Small intestine (tissue), 7 donors: ENCODE data around the gene CUL1. TPM values are rescaled to one million over a fixed set of nuclear protein-coding genes. Genes with fewer than 3 reads are reported as not detected.

Source experiments
- DNase-seq, 2 donors: peaks; one replicate each; pipeline versions ENCODE4 v3.0.0 to v3.0.0-alpha.2; 2013
- FAIRE-seq: peaks from 2 replicates; lab custom pipeline; 2012; peaks lifted over from hg19 to GRCh38; lab: Jason Lieb, UNC
- H3K27ac ChIP-seq, 3 donors: one replicate each; pipeline ENCODE4 v1.5.1; 2013; ENCODE audit warnings: low read length in 2 of 3, mild to moderate bottlenecking in 2 of 3, control low read depth in 1 of 3, inconsistent platforms in 1 of 3, low read depth in 1 of 3, moderate library complexity in 1 of 3
- H3K27me3 ChIP-seq, 3 donors: one replicate each; pipeline ENCODE4 v1.6.1; 2013; ENCODE audit warnings: low read length in 3 of 3, inconsistent platforms in 1 of 3; ENCODE audit not compliant: control insufficient read depth in 3 of 3, insufficient read depth in 3 of 3
- H3K36me3 ChIP-seq, 3 donors: one replicate each; pipeline ENCODE4 v1.6.1; 2013; ENCODE audit warnings: low read length in 3 of 3, inconsistent platforms in 1 of 3, low read depth in 1 of 3, mild to moderate bottlenecking in 1 of 3, moderate library complexity in 1 of 3; ENCODE audit not compliant: control insufficient read depth in 3 of 3, insufficient read depth in 2 of 3
- H3K4me1 ChIP-seq, 3 donors: one replicate each; pipeline ENCODE4 v1.6.1; 2013; ENCODE audit warnings: low read length in 2 of 3, inconsistent platforms in 1 of 3, low read depth in 1 of 3, mild to moderate bottlenecking in 1 of 3, moderate library complexity in 1 of 3; ENCODE audit not compliant: control insufficient read depth in 3 of 3, insufficient read depth in 2 of 3
- H3K4me3 ChIP-seq, 3 donors: one replicate each; pipeline ENCODE4 v1.5.1; 2013; ENCODE audit warnings: low read length in 3 of 3, control low read depth in 1 of 3, inconsistent platforms in 1 of 3, low read depth in 1 of 3, mild to moderate bottlenecking in 1 of 3, moderate library complexity in 1 of 3
- H3K9me3 ChIP-seq, 2 donors: one replicate each; pipeline ENCODE4 v1.6.1; 2013; ENCODE audit warnings: low read depth in 1 of 2, low read length in 1 of 2; ENCODE audit not compliant: control insufficient read depth in 2 of 2, insufficient read depth in 1 of 2
- WGBS, 3 donors: extraction: QIAGEN DNeasy Blood & Tissue Kit; methylation state at CpG; one replicate each; pipeline ENCODE4 v1.1.7; 2013; 5-methylcytosine and 5-hydroxymethylcytosine counted together
- polyA plus RNA-seq, 4 donors: library from polyadenylated mRNA; stranded (reverse) in 3 of 4; unstranded in 1 of 4; fragments of 200-250 nt in 3 of 4; fragments of 120-200 nt in 1 of 4; gene quantifications; one replicate each; pipeline versions ENCODE4 v1.2.1 to v1.2.3, GENCODE V29; 2013
- donor health status: healthy with polysubstance abuse.
- donor health status: control.
- donor health status: control.
- donor health status: Bipolar disorder and iron deficiency.
- donor health status: healthy.

CUL1 gene
- polyA plus RNA-seq, 4 donors = 24.2 to 40.5 (median 30.4) TPM

DNA sequence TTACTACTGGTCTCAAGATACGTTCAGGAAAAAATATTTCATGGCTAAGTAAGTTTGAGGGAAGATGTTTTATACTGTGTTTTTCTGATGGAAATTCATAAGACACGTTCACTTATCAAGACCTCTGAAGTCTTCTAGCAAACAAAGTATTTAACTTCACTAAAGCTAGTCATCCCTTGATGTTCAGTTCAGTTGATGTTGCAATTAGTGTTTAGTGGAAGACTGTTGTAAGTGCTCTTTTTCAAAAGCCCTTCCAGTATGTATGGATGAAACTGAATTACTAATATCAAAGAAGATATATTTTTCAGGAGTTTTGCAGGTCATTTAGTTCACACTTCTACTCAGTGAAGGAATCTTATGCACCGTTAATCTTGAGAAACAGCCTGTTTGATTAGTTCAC is 25.1 kb downstream of the CUL1 start:
- FAIRE-seq (no peak), DNase-seq (no peak)
- Histone ChIP-seq H3K4me3 (no peak overlapping the region), H3K36me3 (peaks cover 0 to 10% (median 0%) of the 10 kb centered on the region in 3 donors), H3K4me1 (peaks cover 0 to 23% (median 16%) of the 10 kb centered on the region in 3 donors), H3K27ac (no peak overlapping the region), H3K27me3 (no peaks in the 10 kb centered on the region), H3K9me3 (no peaks in the 10 kb centered on the region)
- WGBS, 3 donors = 77 to 87% (median 79%) methylated on average over 3 of the region's 3 CpGs

DNA sequence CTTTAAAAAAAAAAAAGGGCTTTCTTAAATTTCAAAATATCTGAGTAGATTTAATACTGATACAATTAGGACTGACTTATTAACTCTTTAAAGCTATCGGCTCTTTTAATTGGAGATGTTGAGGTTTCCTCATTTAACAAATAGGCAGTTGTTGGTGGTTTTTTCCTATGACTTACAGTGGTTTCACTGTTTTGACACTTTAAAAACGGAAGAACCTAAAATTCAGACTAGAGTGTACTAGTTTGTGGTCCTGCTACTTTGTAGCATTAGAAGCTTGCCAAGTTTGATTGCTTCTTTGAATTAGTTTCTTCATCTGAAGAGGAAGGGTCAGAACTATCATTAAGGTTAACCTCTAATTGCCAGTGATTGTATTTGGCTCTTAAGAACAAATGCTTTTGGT is 27.7 kb downstream of the CUL1 start:
- no peak overlapping the region for H3K27ac ChIP-seq
- DNase-seq (no peak), FAIRE-seq (no peak)
- WGBS, 3 donors = 67 to 74% (median 68%) methylated on average over 2 of the region's 2 CpGs
- no peaks in the 10 kb centered on the region for H3K9me3 ChIP-seq
- H3K4me3 ChIP-seq = no peak overlapping the region
- peaks cover 0 to 18% (median 16%) of the 10 kb centered on the region in 3 donors for H3K4me1 ChIP-seq
- H3K27me3 ChIP-seq = no peaks in the 10 kb centered on the region
- peaks cover 0 to 18% (median 5%) of the 10 kb centered on the region in 3 donors for H3K36me3 ChIP-seq

DNA sequence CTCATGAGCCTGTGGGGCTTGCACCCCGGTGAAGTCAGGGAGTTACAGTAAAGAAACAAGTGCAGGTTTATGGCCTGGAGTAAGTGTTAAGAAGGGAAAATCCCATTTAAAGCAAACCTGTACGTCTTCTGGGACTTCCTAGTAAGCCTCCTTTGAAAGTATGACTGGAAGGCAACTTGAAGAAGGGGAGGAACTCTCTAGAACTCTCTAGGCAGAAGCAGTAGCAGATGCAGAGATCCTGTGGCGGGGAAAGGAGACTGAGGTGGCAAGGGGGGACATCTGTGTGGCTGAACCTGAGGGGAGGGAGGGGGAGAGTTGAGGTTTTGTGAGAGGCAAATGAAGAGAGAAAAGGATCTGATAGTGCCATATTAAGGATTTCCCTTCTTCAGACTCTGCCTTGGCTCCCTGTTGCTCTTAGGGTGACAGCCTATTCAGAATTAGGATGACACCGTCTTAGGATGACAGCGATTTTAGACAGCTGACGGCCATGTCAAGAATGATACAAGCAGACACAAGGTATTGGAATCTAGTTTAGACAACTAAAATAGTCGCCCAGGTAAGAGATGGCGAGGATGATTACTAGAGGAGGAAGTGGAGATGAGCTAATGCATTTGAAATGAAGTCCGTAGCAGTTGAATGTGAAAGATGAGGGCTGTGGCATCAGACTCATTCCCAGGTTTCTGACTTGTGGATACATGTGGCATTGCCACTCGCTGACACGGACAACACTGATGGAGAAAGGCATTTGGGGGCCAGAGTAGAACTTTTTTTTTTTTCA is 29.0 kb downstream of the CUL1 start:
- Histone ChIP-seq H3K27me3 (no peaks in the 10 kb centered on the region), H3K36me3 (peaks cover 3 to 24% (median 9%) of the 10 kb centered on the region in 3 donors), H3K27ac (no peak overlapping the region), H3K4me3 (no peak overlapping the region), H3K4me1 (peaks cover 0 to 7% (median 5%) of the 10 kb centered on the region in 3 donors), H3K9me3 (no peaks in the 10 kb centered on the region)
- DNase-seq = no peak
- FAIRE-seq = no peak
- WGBS, 3 donors = 87 to 91% (median 89%) methylated on average over 11 of the region's 11 CpGs

DNA sequence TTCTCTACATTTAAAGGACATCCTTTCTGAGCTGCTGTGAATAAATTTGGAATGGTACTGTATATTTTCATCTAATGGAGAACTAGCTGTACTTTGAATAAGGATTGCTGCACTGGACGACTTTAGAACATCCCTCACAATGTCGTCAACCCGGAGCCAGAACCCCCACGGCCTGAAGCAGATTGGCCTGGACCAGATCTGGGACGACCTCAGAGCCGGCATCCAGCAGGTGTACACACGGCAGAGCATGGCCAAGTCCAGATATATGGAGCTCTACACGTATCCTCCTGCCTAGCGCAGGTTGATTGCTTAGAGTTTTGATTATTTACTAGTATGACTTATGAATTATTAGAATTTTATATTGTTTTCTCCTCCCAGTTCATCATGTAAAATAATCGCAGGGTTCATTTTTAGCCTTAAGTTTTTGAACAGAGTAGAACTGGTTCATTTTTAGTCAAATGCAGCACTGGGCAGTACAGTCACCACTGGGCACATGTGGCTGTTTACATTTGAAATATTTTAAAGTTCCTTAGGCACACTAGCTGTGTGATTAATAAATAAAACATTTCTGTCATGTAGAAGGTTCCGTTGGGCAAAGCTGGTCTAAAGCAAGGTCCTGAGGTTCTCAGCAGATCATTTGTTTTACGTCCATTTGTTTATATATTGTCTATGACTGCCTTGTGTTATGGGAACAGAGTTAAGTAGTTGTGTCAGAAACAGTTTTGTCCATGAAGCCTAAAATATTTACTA is 31.5 kb downstream of the CUL1 start:
- no peak overlapping the region for H3K4me3 ChIP-seq
- H3K4me1 ChIP-seq = peaks cover 0 to 4% (median 3%) of the 10 kb centered on the region in 3 donors
- no peak for FAIRE-seq
- H3K27me3 ChIP-seq = no peaks in the 10 kb centered on the region
- H3K9me3 ChIP-seq = no peaks in the 10 kb centered on the region
- H3K36me3 ChIP-seq = peaks cover 6 to 28% (median 11%) of the 10 kb centered on the region in 3 donors
- no peak overlapping the region for H3K27ac ChIP-seq
- WGBS, 3 donors = 80 to 90% (median 88%) methylated on average over 12 of the region's 12 CpGs
- no peak for DNase-seq

DNA sequence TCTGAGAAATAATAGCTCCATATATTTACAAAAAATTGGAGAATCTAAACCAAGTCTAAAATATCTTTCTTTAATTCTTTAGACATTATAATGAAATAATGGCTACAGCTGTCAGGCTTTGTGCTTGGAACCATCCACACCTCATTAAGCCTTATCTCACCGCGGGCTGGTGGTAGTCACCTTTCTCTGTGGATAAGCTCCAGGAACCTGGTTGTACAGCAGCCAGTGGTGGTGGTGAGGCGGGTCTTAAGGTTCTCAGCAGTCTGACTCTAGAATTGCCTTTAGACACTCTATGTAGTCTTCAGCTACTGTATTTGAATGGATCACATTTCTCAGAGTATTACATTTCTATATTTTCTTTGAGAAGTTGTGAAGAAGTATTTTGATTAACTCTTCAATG is 34.2 kb downstream of the CUL1 start:
- WGBS, 3 donors = 54 to 86% (median 75%) methylated on average over 3 of the region's 3 CpGs
- DNase-seq = no peak
- H3K9me3 ChIP-seq = no peaks in the 10 kb centered on the region
- no peak overlapping the region for H3K27ac ChIP-seq
- peaks cover 6 to 38% (median 12%) of the 10 kb centered on the region in 3 donors for H3K36me3 ChIP-seq
- no peak overlapping the region for H3K4me3 ChIP-seq
- FAIRE-seq = no peak
- no peaks in the 10 kb centered on the region for H3K27me3 ChIP-seq
- H3K4me1 ChIP-seq = peaks cover 0 to 2% (median 2%) of the 10 kb centered on the region in 3 donors

DNA sequence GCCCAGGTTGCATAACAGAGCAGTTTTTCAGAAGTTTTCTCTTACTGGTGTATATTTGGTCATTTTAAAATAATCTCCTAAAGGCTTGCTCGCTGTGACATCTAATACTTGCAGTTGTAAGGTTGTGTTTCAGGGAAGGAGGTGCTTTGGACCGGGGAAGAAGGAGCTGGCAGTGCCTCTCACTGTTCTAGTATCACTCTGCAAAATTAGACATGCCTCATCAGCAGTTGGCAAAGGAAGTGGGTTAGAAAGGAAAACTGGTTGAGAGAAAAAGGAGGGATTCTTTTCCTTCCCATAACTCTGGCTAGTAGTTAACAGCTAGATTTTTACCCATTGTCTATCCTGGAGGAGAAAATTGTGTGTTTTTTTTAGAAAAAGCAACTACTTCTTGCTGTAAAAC is 34.8 kb downstream of the CUL1 start:
- Histone ChIP-seq H3K27me3 (no peaks in the 10 kb centered on the region), H3K27ac (no peak overlapping the region), H3K36me3 (peaks cover 6 to 43% (median 16%) of the 10 kb centered on the region in 3 donors), H3K9me3 (no peaks in the 10 kb centered on the region), H3K4me3 (no peak overlapping the region), H3K4me1 (no peaks in the 10 kb centered on the region)
- 79 to 92% (median 89%) methylated on average over 2 of the region's 2 CpGs for WGBS, 3 donors
- FAIRE-seq (no peak), DNase-seq (no peak)

DNA sequence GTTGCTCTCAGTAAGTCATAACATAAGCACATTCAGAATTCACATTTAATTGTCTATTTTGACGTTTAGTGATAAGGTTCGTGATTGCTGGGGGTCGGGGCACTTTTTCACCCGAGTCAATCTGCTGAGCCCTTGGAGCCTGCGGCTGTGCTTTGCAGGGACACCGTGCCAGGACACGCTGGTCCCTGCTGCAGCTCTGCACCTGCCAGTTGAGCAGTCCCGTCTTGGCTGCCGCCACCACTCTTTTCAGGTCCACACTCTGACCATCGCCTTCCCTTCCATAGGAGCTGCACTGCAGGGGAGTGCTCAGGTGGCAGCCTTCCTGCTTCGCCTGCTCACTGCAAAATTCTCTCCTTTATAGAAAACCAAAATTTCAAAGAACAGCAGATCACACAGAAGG is 36.4 kb downstream of the CUL1 start:
- no peaks in the 10 kb centered on the region for H3K4me1 ChIP-seq
- 84 to 92% (median 85%) methylated on average over 11 of the region's 11 CpGs for WGBS, 3 donors
- H3K27ac ChIP-seq = no peak overlapping the region
- no peaks in the 10 kb centered on the region for H3K9me3 ChIP-seq
- no peak overlapping the region for H3K4me3 ChIP-seq
- FAIRE-seq (no peak), DNase-seq (no peak)
- no peaks in the 10 kb centered on the region for H3K27me3 ChIP-seq
- peaks cover 6 to 50% (median 16%) of the 10 kb centered on the region in 3 donors for H3K36me3 ChIP-seq

DNA sequence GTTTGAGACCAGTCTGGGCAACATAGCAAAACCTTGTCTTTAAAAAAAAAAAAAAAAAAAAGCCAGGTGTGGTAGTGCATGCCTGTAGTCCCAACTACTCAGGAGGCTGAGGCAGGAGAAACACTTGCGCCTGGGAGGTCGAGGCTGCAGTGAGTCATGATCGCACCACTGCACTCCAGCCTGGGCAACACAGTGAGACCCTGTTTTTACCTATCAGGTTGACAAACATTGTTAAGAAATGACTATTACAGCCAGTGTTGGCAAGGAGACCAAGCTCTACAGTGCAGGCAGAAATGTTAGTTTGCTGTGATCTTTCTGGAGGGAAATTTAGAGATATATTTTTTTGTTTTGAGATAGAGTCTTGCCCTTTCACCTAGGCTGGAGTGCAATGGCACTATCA is 37.3 kb downstream of the CUL1 start:
- no peak for FAIRE-seq
- H3K27me3 ChIP-seq = no peaks in the 10 kb centered on the region
- DNase-seq = no peak
- H3K9me3 ChIP-seq = no peaks in the 10 kb centered on the region
- WGBS, 3 donors = 98 to 100% (median 98%) methylated on average over 3 of the region's 3 CpGs
- no peak overlapping the region for H3K27ac ChIP-seq
- H3K4me1 ChIP-seq = no peaks in the 10 kb centered on the region
- no peak overlapping the region for H3K4me3 ChIP-seq
- H3K36me3 ChIP-seq = peaks cover 6 to 50% (median 16%) of the 10 kb centered on the region in 3 donors
